HG03196 (cell line): ENCODE measurements around the gene SIGLEC5.
"Not testable (repeated sequence)": the region's sequence is repeated elsewhere in the genome, so short reads cannot be mapped to it uniquely, and the experiment has no call there.

Source experiments
- ATAC-seq: cut with Tn5 transposase; IDR thresholded peaks from one replicate; pipeline ENCODE4 v1.9.1; 2021; ENCODE audit not compliant: unreplicated experiment

Gene SIGLEC5

DNA sequence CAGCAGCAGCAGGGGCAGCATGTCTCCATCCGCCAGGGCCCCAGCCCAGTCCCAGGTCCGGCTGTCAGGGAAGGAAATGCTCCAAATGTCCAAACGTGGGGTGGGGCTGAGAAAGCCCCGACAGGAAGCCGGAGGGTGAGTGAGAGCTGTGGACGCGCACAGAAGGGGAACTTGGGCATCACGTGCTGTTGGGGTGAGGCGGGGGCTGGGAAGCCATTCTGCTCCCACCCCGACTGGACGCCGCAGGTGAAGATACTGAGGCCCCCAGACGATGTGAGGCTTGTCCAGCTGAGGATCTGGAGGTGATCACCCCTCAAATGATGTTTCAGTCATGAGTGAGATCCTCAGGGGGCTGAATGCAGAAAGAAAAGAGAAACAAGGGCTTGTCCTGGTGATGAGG is at the start of gene SIGLEC5:
TSS of gene SIGLEC5 (minus strand) at position 87 of the 400 bp plus-strand sequence. CDS start at position 21, 66 bp downstream.
- ATAC-seq: not testable (repeated sequence)

- ATAC-seq: no peak
Measured at GRCh38 chr19:51676566-51677083, 46.4 kb upstream of the SIGLEC5 start.

DNA sequence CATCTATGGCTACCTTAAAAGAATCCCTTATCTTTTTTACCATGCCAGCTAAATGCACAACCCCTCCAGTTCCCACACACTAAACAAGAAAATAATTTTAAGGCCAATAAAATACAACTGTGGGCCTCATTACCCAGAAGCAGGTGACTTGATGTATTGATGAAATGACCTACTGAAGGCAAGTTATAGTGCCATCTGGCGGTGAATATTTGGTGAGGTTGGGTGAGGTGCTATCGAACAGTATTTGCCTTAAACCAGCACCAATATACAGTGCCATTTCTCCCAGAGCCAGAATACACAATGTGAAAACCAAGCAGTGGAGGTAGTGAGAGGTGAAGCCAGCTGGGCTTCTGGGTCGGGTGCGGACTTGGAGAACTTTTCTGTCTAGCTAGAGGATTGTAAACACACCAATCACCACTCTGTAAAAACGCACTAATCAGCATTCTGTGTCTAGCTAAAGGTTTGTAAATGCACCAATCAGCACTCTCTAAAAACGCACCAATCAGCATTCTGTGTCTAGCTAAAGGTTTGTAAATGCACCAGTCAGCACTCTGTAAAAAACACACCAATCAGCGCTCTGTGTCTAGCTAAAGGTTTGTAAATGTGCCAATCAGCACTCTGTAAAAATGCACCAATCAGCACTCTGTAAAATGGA is 45.8 kb upstream of the SIGLEC5 start:
- not testable (repeated sequence) for ATAC-seq

- ATAC-seq: no peak
Measured at GRCh38 chr19:51668216-51668615, 38.0 kb upstream of the SIGLEC5 start.

GRCh38 chr19:51664997-51665396 is 34.8 kb upstream of the SIGLEC5 start:
- ATAC-seq: no peak

- no peak for ATAC-seq
Measured at GRCh38 chr19:51664131-51664530, 33.9 kb upstream of the SIGLEC5 start.

DNA sequence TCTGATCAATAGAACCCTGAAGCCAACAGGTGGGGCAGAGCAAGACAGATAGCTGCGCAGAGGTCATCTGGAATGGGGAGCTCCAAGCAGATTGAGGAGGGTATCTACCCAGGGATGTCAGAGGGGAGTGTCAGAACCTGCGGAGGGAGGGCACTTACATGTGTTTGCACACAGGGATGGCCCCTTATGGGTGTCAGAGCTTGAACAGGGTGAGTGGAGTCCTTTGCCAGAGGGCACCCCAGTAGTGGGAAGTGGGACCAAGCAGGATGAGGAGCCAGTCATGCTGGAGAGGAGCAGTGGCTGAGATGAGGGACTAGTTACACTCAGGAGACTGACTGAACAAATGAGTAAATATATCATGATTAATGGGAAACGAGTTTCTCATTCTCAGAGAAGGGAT is 33.4 kb upstream of the SIGLEC5 start:
- no peak for ATAC-seq

DNA sequence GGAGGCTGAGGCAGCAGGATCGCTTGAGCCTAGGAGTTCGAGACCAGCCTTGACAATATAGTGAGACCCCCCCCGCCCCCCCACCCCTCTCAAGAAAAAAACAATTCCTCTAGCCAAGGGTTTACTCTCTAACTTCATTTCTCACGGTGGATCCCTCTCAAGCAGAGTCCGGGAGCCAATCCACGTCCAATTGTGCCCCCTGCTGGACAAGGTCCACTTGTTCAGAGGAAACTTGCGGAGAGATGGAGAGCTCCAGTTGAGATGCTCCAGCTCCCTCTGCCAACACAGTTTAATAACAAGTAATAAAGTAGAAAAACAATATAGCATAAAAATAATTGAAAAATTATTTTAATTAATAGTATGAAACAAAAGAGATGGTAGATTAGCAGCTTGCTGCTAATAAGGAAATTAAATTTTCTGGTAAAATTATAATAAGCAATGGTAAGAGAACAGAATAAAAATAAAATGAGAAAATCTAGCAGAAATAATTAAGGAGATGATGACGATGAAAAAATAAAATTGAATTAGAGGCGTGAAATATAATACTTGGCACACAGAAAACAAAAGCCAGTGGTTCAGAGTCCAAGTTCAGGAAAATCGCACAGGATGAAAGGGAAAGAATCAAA is 30.9 kb upstream of the SIGLEC5 start:
- no peak for ATAC-seq

- ATAC-seq: no peak
Measured at GRCh38 chr19:51654783-51655182, 24.6 kb upstream of the SIGLEC5 start.

DNA sequence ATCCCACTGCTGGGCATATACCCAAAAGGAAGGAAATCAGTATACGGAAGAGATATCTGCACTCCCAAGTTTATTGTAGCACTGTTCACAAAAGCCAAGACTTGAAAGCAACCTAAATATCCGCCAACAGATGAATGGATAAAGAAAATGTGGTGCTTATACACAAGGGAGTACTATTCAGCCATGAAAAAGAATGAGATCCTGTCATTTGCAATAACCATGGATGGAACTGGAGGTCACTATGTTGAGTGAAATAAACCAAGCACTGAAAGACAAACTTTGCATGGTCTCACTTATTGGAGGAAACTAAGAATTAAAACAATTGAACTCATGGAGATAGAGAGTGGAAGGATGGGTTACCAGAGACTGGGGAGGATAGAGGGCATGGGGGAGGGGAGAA is 23.0 kb upstream of the SIGLEC5 start:
- ATAC-seq: no peak

DNA sequence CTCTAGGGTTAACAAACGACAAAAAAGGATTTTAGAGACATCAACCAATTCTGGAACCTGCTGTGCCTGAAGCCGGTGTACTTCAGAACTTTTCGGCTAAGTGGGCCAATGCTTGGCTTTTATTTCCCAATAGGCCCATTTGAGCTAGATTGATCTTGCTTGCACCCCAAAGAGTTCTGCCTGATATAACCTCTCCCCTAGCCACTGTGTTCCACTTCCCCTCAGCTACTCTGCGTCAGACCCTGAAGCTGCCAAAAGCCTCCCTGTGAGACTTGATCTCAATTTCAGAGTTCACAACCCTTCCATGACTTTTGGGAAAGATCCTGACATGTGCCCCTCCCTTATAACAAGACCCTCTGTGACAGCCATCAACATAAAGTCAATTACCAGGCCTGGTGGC is 22.1 kb upstream of the SIGLEC5 start:
- no peak for ATAC-seq

GRCh38 chr19:51651216-51651846 is 21.1 kb upstream of the SIGLEC5 start:
- no peak for ATAC-seq

GRCh38 chr19:51647318-51647717 is 17.1 kb upstream of the SIGLEC5 start:
- ATAC-seq: no peak

GRCh38 chr19:51646730-51647129 is 16.5 kb upstream of the SIGLEC5 start, which contains the start of gene SIGLEC14:
Gene SIGLEC14, minus strand, starts transcription at chr19:51646825. Its CDS starts 66 bp downstream, at chr19:51646759.
- not testable (repeated sequence) for ATAC-seq

- no peak for ATAC-seq
Measured at GRCh38 chr19:51644636-51645271, 14.6 kb upstream of the SIGLEC5 start.

GRCh38 chr19:51641648-51642047 is 11.4 kb upstream of the SIGLEC5 start:
- ATAC-seq: no peak

DNA sequence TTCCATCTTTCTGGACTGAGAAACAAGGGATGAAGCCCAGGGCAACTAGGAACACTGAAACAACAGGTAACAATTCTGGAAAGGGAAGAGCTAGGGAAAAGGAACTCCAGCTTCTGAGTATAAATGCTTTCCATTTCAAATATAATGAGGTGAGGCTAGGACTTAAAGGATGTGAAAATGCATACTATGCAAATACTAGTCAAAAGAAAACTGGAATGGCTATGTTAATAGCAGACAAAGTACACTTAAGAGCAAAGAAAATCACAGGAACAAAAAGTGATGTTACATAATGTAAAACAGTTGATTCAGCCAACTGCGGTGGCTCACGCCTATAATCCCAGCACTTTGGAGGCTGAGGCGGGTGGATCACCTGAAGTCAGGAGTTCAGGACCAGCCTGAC is 10.2 kb upstream of the SIGLEC5 start:
- ATAC-seq: no peak

DNA sequence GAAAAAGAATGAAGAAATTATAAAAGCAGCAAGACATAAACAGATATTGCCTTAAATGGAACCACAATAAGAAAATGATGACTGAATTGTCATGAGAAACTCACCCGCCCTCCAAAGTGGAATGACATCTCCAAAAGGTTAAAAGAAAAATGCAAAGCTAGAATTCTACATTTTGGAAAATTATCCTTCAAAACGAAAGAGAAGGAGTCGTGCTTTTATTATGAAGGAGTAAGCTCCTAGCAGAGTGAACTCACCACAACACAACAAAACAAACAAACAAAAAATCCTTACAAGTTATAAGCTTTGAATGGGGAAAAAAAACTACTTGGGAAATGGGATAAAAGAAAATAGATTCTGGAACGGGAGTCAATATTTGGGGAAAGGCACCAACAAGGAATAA is 9.7 kb upstream of the SIGLEC5 start:
- no peak for ATAC-seq

DNA sequence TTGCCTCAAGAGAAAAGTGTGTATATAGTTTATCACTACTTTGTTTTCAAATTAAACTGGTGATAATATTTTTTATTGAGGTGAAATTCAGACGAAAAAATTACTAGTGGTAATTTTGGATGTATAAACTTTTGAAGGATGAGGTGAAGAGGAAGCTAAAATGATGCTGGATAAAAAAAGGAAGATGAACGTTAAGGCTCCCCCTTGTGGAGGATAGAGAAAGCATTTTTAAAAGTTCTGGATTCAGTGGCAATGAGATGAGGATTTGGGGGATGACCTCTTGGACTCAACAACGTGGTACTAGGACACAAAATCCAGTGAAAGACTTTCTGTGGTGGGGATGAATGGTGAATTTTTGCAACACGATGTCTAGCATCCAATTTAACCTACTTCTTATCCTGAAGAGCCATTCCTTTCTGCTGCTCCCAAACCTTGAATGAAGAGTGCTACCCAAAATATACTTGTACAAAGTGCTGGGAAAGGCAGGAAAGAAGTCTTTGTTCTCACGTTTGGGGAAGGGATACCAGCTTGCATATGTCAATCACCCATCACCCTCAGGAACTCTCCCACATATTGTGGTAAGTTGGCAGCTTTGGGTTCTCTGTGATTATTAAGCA is 7.3 kb upstream of the SIGLEC5 start:
- no peak for ATAC-seq

DNA sequence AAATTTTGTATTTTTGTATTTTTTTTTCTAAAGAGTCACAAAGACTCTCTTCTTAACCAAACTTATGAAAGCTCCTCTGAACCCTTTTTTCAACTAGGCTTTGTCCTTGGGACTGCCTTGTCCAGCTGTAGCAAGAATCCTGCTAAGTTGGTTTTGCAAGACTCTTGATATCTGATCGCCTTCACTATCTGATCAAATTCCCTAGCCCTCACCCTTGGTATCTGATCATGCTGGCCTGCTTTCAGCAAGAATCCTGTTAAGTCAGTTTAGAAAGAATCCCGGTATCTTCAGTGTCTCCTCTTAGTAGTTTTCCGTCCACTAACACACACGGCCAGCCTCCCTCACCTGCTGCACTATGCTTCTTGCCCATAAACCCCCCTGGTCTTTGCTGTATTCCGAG is 1.9 kb upstream of the SIGLEC5 start:
- ATAC-seq: no peak
